ENCODE measurements around the gene SCN5A.

- TF ChIP-seq FOXM1 (IDR thresholded peaks at IDR 0.05; ENCODE audit: borderline replicate concordance): no peak
- TF ChIP-seq ARNT (IDR thresholded peaks at IDR 0.05): no peak
- no peak for TF ChIP-seq BHLHE40 (IDR thresholded peaks at IDR 0.05; ENCODE audit: borderline replicate concordance)
- TF ChIP-seq LEF1 (IDR thresholded peaks at IDR 0.05; ENCODE audit: borderline replicate concordance): no peak
- no peak for TF ChIP-seq TARDBP (IDR thresholded peaks at IDR 0.05)
- no peak for TF ChIP-seq ELF4 (IDR thresholded peaks at IDR 0.05)
- no peak for TF ChIP-seq SP1 (IDR thresholded peaks at IDR 0.05)
- no peak for TF ChIP-seq L3MBTL2 (conservative IDR thresholded peaks at IDR 0.05)
- TF ChIP-seq SUZ12 (IDR thresholded peaks at IDR 0.05): no peak
- no peak for TF ChIP-seq PKNOX1 (IDR thresholded peaks at IDR 0.05)
- no peak for TF ChIP-seq FOXK2 (IDR thresholded peaks at IDR 0.05)
These were observed 70.3 kb downstream of the SCN5A start for GRCh38 chr3:38579141-38579540.

Measured in HEK293T (cell line).